Stimulated activated CD4-positive, alpha-beta T cell treated with anti-CD3 and anti-CD28 coated beads, Interleukin-1b, Interleukin-23, amount 100 ng/mL, for 24 hours (primary cell): ENCODE measurements around the gene ADA.
A peak's percentile ranks its signal among the peaks of the same experiment; 100 is the strongest.
"Not testable (repeated sequence)": the region's sequence is repeated elsewhere in the genome, so short reads cannot be mapped to it uniquely, and the experiment has no call there.

Source experiments
- DNase-seq, 4 experiments: peaks; one replicate each; pipeline ENCODE4 v3.0.0-alpha.2; 2020; ENCODE audit warnings: low read depth in 4 of 4, low spot score in 1 of 4

The ADA gene

DNA sequence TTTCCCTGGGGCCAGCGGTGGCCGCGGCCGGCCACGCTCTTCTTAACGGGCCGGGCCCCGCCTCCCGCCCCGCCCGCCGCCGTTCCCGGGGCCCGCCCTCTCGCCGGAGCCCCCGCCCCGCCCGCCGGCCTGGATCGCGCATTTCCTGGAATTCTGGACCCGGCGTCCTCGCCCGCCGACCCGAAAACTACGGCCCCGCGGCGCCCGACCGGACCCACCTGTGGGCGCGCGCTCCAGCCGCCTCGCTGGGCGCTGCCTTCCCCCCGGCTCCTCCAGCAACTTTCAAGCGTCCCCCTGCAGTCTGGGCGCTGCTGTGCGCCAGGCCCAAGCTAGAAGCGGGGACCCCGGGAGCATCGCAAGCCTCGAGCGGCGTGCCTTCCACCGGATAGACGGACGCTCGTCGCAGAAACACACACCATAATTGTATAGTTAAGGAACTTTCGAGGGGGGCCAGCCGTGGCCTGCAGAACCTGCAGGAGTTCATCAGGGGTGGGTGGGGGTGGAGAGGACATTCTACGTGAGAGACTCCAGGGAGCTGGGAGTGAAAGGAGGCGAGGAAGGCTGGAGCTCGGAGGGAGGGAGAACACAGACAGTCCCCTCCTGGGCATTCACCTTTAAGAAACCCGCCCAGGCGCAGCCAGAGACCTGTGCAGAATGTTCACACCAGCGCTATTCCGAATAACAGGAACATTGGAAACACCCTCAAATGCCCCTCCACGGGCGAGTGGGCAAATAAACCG lies at the start of gene ADA:
Gene ADA, minus strand, starts transcription at position 16 of the 740 bp plus-strand sequence. CDS start 92 bp downstream, outside the sequence.
- no peak for DNase-seq

DNA sequence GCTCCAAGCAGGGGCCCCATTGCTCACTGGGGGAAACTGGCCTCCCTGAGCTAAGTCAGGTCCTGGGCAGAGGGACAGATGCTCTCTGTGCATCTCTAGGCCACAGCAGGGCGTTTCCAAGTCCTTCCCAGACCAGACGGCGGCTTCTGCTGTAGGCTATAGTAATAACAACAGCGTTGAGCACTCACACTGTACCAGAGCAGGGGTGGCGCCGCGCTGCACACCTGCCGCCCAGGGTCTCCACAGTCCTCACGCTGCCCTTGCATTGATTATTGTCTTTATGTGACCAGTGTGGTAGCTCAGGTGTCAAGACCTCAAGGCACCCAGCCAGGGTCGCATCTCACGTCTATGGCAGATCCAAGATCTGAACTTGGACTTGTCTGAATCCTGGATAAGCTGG lies 48.8 kb upstream of the ADA start:
- no peak for DNase-seq

DNA sequence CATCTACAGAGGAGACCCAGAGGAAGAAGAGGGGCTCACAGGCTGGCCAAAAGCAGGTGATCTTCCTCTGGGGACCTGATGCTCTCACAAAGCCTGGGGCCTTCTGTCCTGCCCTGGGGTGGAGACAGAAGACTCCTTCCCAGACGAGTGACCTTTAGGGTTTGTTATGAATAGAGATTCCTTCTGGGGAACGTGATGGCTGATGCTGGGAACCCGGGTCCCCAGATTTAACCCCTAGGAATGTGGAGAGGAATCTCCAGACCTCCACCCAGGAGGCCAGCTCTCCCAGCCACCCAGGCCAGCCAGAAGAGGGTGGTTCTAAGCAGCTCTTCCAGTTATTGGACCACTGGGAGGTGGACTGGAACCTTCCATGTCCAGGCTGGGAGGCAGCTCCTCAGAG lies 46.9 kb upstream of the ADA start:
- no peak for DNase-seq

DNA sequence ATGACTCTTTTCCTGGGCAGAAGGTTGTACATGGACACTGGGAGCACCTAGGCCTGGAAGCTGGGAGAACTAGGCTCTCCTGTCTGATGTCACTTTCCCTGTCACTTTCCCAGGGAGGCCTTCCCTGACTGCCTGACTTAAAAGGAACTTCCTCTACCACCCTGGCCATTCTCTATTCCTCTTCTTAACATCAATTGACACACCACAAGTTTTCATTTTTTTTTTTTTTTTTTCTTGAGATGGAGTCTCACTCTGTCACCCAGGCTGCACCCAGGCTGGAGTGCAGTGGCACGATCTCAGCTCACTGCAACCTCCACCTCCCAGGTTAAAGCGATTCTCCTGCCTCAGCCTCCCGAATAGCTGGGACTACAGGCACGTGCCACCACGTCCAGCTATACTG lies 45.5 kb upstream of the ADA start:
- DNase-seq: not testable (repeated sequence)

DNA sequence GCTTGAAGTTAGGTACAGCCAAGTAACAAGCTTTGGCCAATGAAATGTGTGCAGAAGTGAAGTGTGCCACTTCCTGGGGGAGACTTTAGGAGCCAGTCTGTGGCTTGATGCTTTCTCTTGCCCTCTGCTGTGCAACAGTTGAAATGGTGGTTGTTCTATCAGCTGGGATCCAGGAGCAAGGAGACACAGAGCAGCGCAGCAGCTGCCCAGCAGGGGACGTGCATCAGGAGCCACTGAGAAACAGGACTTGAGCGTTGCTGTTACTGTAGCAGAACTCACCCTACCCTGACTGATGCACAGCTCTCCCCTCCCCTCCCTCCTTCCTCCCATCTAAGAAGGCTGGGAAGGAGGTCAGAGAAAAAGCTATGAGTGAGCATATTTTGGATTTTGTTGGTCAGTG lies 44.8 kb upstream of the ADA start:
- no peak for DNase-seq

DNA sequence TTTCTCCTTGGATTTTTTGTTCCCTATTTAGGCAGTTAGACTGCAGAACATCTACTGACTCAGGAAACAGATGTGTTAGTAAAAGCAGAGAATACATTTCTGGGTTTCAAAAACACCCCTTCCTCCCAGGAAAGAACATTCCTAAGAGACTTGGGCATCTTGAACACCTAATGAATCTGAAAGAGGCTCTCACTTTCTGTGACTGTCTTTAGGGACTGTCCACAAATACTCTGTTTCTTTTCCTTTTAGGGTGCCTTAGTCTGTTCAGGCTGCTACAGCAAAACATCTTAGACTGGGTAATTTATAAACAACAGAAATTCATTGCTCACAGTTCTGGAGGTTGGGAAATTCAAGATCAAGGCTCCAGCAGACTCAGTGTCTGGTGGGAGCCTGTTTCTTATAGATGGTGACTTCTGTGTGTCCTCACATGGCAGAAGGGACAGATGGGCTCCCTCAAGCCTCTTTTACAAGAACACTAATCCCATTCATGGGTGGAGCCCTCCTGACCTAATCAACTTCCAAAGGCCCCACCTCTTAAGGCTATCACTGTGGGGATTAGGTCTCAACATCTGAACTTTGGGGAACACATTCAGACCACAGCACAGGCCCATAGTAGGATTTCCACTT lies 44.3 kb upstream of the ADA start:
- no peak for DNase-seq

DNA sequence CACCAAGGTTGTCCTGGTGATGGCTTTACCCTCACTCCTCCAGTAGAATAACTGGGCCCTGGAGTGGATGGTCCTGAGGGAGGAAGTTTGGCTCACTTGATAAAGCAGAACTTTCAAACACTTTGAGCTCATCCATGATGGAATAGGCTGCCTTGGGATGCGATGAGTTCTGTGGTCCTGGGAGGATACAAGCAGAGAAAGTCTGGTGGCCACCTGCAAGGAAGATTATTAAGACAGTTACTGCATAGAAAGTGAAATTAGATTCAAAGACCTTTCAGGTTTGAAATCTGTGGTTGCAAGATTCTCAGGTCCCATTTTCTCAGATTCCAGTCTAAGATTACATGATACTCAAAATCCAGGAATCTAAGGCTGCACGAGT lies 43.8 kb upstream of the ADA start:
- no peak for DNase-seq

DNA sequence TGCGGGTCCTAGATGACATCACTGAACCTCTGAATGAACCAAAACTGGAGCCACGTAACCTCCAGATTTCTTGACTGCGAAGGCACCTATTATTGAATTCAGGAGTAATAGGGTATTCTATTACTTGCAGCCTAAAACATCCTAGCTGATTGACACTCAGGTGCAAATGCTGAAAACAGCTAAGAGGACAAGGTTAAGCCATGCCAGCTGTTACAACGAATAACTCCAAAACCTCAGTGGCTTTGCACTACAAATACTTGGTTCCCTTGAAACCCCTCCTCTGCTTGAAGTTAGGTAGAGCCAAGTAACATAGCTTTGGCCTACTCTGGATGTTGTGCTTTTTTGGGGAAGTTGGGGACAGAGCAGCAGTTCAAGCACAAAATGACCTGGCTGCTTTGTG lies 42.7 kb upstream of the ADA start:
- no peak for DNase-seq

DNA sequence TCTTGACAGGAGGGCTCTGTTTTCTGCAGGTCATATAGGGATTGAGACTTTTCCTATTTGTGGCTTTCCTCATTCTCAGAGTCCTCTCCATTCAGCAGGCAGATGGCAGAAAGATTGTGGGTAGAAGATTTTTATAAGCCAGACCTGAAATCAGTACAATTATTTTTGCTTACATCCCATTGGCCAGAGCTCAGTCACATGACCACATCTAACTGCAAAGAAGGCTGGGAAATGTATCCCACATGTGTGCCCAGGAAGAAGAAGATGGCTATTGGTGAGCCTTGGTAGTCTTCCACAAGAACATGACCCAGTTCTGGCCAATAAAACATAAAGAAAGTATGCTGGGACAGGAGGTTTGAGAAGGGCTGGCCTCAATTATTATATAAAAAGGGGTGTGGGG lies 42.1 kb upstream of the ADA start:
- DNase-seq: no peak

DNA sequence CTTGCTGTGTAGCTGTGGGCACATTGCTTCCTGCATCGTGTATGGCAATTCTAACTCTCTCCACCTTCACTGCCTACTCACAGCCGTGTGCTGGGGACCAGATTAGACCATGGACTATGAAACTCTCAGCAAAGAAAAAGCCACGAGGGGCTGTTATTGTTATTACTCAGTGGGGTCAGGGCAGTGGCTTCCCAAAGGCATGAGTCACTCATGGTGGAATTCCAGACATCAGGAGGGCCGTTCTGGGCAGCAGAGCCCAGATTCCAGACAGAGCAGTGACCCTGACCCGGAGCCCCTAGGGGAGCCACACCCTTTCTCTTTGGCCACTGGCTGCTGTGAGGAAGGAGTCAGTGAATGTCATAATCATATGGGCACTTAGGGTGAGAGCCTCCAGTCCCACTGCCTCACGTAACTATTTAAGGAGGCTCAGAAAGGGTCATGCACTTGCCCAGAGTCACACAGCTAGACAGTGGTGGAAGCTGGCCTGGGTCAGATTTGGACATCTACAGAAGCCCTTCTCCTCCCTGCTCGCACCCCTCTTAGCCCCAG lies 41.5 kb upstream of the ADA start:
- DNase-seq: no peak

DNA sequence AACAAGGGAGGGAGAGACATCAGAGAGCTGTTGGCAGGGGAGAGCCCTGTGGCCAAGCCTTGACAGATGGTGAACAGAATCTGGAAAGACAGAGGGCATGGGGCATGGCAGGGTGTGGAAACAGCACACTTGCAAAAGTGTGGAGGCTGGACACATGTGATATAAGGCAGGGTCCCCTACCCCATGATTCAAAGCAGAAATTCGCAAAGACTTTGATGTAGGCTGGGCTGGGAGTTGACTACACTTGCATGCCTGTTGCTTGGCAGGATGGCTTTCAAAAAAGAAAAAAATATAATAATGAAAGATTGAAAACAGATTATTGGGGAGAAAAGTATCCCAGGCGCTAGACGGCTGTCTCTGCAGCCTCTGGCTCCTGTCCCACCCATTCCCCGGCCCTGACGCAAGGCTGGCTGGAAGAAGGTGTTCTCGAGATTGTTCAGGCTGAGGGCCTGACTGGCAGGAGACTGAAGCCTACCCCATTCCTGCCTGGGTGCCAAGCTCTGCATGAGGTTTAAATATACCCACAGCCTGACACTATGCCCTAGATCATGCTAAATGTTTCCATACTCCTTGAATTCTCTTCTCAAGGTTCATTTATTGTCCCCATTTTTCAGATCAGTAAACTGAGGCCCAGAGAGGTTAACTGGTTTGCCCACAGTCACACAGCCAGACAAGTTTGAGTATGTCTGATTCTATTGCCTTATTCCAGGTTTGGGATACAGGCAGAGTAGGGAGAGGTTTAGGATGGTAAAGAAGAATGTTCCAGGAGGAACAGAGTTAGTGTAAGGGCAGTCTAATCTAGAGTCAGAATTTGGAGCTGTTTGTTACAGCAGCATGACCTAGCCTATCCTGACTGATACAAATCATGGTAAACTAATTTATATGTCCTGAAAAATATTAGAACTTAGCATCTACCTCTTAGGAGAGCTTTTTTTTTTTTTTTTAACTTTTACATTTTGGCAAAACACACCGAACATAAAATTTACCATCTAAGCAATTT lies 40.2 kb upstream of the ADA start:
- DNase-seq: no peak

DNA sequence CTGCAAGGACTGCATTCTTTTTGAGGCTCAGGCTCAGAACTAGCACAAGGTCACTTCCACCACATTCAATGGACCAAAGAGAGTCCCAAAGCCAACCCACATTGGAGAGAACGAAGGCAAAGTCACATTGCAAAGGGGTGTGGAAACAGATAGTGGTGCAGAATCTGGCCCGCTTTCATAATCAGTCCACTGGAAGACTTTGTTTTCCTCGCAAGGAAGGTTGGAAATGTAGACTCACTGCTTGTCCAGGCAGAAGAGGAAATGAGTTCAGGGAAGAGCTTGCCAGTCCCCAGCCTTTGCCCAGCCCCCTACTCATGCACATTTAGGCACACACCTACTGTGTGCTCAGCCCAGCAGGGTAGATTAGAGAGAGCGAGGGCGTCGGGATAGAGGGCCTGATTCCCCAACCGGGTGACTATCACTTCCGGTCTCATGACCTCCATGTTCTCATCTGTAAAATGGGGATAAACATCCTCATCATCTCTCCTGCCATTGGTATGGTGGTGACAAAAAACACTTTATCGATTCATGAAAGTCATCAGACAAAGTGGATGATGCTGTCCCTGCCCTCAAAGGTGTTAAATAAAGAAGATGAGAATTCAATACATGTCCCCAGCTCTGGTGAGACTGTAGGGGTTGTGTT lies 39.4 kb upstream of the ADA start:
- no peak for DNase-seq

DNA sequence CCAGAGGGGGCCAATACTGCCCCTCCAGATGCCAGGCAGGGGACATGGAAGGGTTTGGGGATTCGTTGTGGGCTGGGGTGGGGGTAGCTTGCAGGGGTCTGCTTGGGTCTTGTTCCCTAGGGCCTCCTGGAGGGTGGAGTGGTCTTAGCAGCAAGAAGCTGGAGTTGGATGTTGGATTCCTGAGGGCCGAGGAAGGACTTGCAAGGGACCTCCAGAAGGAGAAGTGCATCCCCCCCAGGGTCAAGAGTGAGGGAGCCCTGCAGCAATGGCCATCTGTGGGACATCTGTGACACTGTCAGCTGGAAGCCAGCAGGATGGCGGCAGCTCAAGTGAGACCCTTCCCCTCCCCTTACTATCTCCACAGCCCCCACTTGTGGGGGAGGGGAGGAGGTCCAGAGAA lies 38.3 kb upstream of the ADA start:
- DNase-seq: no peak

DNA sequence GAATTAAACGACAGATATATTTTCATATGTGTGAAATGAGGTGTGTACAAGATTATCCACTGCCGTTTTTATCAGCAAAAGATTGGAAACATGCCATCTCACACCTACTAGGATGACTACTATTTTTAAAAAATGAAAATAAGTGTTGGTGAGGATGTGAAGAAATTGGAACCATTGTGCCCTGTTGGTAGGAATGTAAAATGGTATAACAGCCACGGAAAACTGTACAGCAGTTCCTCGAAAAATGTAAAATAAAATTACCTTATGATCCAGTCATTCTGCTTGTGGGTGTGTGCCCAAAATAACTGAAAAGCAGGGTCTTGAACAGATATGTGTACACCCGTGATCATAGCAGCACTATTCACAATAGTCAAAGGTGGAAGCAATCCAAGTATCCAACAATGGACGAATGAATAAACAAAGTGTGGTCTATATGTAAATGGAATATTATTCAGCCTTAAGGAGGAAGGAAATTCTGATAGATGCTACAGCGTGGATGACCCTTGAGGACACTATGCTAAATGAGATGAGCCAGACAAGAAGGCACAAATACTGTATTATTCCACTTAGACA lies 36.6 kb upstream of the ADA start:
- DNase-seq: no peak

DNA sequence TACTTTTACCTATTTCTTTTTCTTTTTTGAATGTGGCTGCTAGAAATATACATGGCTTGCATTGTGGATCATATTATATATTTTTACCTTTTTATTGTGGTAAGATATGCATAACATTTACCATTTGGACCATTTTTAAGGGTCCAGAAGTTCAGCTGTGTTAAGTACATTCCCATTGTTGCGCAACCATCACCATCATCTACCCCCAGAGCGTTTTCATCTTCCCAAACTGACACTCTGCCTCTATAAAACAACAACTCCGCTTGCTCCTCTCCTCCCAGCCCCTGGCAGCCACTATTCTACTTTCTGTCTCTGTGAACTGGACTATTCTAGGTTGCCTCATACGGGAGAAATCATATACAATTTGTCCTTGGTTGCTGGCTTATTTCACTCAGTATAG lies 35.4 kb upstream of the ADA start:
- no peak for DNase-seq

DNA sequence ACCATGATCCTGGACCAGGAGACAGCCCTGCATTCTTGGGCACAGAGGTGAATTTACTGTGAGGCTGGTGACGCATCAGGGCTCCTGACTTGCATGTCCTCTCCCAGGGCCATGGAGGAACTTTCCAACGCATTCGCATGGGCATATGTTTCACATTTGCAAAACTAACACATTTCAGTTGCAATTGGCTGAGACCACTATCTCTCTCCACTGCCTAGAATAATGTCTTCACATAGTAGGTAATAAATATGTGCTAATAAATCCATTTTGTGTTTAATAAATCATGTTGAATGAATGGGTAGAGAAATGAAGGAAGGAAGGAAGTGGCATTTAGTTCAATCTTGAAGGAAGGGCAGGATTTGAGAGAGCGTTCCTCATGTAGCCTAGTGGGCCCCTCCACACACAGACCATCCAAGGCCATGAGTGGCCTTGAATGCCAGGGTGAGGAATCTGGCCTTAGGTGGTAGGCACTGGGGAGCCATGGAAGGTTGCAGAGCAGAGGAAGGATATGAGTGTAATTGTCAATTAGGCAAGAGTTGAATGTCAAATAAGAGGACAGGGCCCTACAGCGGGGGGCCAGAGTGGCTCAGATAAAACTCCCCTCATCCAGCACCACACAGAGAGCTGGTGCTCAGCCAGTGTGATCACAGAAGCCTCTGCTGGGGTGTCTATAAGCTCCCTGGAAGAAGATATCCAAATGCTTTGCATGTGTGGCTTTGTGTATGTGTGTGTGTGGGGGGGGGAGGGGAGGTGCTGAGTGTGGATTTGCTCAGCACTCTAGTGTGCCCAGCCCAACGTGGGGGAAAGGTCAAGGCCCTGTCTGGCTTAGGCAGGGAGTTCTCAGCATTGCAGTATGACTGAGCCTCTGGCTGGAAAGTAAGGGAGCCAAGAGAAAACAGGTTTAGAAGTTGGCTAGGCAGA lies 32.8 kb upstream of the ADA start:
- no peak for DNase-seq

DNA sequence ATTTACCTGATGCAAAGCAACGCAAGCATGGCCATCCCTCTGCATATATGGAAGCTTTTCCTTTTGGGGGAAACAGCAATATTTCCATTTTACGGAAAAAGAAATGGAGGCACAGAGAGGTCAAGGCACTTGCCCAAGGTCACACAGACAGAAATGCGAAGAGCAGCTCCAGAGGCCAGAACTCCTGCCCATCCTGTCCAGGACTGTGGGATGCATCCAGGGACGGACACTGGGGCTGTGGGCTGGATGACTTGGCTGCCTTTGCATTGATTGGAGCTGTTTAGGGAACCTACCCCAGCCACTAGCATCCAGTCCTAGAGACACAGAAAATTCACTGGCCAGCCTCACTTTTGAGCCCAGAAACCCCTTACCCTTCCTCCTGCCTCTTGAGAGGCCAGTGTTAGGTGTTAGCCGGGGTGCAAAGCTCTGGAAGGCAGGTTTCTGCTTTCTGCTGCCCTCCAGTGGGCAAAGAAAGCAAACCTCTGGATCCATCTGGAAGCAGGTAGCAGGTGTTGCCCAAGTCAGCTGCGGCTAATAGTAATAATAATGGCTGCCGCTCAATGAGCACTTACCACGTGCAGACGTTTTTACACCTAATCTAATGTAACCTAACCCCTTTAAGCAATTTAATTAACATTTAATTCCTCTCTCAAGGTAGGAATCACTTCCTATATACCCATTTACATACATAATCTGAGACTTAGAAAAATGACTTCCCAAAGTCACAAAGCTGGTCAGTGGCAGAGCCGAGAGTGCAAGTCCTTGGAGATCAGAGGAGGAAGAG lies 32.0 kb upstream of the ADA start:
- DNase-seq: peak in 3 of 4 experiments; percentile 28 to 33 (median 30)

DNA sequence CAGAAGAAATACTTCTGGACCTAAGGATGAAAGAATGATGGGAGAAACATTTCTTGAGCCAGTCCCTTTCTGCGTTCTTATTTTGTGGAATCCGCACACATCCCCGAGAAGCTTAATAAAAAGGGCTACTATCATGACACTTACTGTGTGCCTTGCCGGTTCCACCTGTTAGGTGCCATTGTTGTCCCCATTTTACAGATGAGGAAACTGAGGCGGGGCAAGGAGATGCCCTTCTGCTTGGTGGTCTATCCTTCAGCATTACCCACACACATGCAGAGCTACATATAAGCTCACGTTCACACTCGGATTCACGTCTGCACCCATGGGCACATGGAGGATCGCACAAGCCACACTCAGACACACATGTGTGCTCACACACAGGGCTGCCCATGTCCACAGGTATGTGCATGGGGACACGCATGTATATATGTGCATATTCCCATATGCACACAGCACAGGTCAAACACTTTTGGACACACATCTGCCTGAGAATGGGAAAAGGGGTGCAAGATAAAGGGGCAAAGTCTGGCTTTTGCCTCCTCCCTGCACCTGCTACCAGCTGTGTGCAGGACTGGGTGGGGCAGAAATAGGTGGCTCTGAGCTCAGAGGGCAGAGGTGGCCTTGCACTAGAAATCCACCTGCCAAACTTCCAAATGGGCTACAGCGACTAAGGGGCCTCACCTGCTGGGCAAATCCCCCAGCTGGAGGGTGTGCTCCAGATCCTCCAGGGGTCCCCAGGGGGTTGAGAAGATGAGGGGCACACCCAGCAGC lies 30.5 kb upstream of the ADA start:
- DNase-seq: no peak
